Coronary artery (tissue), 2 donors: ENCODE results near the gene TMED1.
A peak's percentile ranks its signal among the peaks of the same experiment; 100 is the strongest.

Source experiments
- DNase-seq: peaks from one replicate; pipeline ENCODE4 v3.0.0-alpha.2; 2017; ENCODE audit warnings: low spot score
- H3K27ac ChIP-seq, 2 donors: fragments of 200-600 bp; sonication (generic); one replicate each; pipeline ENCODE4 v1.5.1; 2016 to 2019
- H3K4me3 ChIP-seq: fragments of 200-600 bp; sonication (generic); 2 replicates; pipeline ENCODE4 v1.5.1; 2016; ENCODE audit warnings: mild to moderate bottlenecking, moderate library complexity
- CTCF ChIP-seq: fragments of 200-600 bp; sonication (generic); IDR thresholded peaks from one replicate; pipeline ENCODE4 v1.5.1; 2019; ENCODE audit warnings: antibody characterized with exemption

TMED1 gene

DNA sequence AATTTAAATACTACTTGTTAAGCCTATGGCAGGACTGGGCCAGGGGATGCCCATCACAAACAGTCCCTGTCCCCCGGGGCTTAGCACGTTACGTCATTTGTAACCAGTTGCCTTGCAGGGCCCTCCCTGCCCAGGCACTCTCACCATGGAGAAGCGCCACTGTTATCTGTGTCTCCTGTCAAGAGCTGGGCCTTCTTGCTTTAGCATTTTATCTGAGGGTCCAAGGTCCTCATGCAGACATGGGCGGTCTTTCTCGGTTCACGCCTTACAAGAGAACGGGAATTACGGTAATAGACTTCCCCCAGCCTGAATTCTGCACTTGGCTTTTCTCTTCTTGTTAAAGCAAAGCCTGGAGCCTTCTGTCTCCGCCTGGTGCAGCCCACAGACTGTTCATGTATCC lies 46.1 kb downstream of the TMED1 start:
- no peak for TF ChIP-seq CTCF

GRCh38 chr19:10788146-10788545 lies 47.9 kb downstream of the TMED1 start:
- DNase-seq: no peak
- Histone ChIP-seq H3K27ac (no peak overlapping the region), H3K4me3 (no peak overlapping the region)
- TF ChIP-seq CTCF: no peak

More for the DNA sequence above, 46.1 kb downstream of the TMED1 start:
- no peak overlapping the region for H3K27ac ChIP-seq
- no peak overlapping the region for H3K4me3 ChIP-seq
- DNase-seq: no peak

DNA sequence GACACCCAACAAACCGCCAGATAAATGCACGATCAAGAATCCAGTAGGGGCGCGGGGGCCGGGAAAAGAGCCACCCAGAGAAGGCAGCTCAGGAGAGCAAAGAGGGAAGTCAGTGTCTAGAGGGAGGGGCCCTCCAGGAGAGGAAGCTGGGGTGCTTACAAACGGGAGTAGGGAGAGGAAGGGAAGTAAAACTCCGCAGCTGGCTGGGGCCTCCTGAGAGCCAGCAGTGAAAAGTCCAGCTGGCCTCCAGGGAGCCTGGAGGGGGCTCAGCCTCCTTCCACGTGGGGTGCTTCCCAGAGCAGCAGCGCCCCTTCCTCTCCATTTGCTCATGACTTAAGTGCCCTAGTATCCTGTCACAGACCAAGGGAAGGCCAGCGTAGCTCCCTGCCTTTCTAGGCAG lies 51.8 kb downstream of the TMED1 start:
- DNase-seq: no peak
- TF ChIP-seq CTCF: no peak
- H3K27ac ChIP-seq: peak overlapping the region in 1 of 2 donors; percentile 56
- H3K4me3 ChIP-seq: no peak overlapping the region

DNA sequence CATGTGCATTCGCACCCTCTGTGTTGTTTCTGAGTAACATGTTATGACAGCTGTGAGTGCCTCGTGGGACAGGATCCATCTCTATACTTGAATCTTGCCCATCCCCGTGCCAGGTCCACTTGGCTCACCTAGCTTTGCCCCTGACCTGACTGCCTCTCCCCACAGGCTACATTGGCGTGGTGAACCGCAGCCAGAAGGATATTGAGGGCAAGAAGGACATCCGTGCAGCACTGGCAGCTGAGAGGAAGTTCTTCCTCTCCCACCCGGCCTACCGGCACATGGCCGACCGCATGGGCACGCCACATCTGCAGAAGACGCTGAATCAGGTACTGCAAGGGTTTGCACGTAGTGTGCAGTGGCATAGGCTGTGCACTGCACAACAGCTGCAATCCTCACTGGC lies 53.2 kb downstream of the TMED1 start:
- TF ChIP-seq CTCF: no peak
- Histone ChIP-seq H3K27ac (peak overlapping the region in 1 of 2 donors; percentile 36), H3K4me3 (no peak overlapping the region)
- no peak for DNase-seq
